SK-N-SH treated with all-trans-retinoic acid at 6 μM for 48 hours (cell line): ENCODE results near the gene FAM174C.

Experiments used
- ARNTL ChIP-seq: fragments of 450-650 bp; formaldehyde crosslinking; IDR thresholded peaks from 2 replicates; pipeline ENCODE4 v1.5.0; 2020; ENCODE audit warnings: low read depth, mild to moderate bottlenecking, moderate library complexity, borderline replicate concordance
- CREB5 ChIP-seq: fragments of 250-450 bp; sonication (Bioruptor Pico); IDR thresholded peaks from 2 replicates; pipeline ENCODE4 v1.5.1; 2020; ENCODE audit warnings: low read depth, mild to moderate bottlenecking, moderate library complexity
- ESRRG ChIP-seq: fragments of 250-450 bp; sonication (Bioruptor Pico); IDR thresholded peaks from 2 replicates; pipeline ENCODE4 v1.6.1; 2021; ENCODE audit warnings: mild to moderate bottlenecking
- PATZ1 ChIP-seq: fragments of 250-450 bp; sonication (Bioruptor Pico); IDR thresholded peaks from 2 replicates; pipeline ENCODE4 v1.8.0; 2020; ENCODE audit warnings: mild to moderate bottlenecking, moderate library complexity, borderline replicate concordance
- PPARA ChIP-seq: fragments of 250-450 bp; sonication (Bioruptor Pico); IDR thresholded peaks from 2 replicates; pipeline ENCODE4 v1.5.0; 2020; ENCODE audit warnings: mild to moderate bottlenecking, borderline replicate concordance
- RARB ChIP-seq: fragments of 250-450 bp; sonication (Bioruptor Pico); IDR thresholded peaks from 2 replicates; pipeline ENCODE4 v1.8.0; 2021; ENCODE audit warnings: mild to moderate bottlenecking, moderate library complexity
- ZFP3 ChIP-seq: fragments of 250-450 bp; sonication (Bioruptor Pico); IDR thresholded peaks from 2 replicates; pipeline ENCODE4 v1.5.0; 2020; ENCODE audit warnings: mild to moderate bottlenecking, moderate library complexity
- ZFP30 ChIP-seq: fragments of 450-650 bp; formaldehyde crosslinking; IDR thresholded peaks from 2 replicates; pipeline ENCODE4 v1.5.0; 2022; ENCODE audit warnings: mild to moderate bottlenecking, moderate library complexity
- ZNF565 ChIP-seq: fragments of 450-650 bp; formaldehyde crosslinking; conservative IDR thresholded peaks from 2 replicates; pipeline ENCODE4 v1.5.0; 2020; ENCODE audit warnings: low read depth, mild to moderate bottlenecking, moderate library complexity
- ZNF70 ChIP-seq: fragments of 450-650 bp; formaldehyde crosslinking; IDR thresholded peaks from 2 replicates; pipeline ENCODE4 v1.5.0; 2020; ENCODE audit warnings: mild to moderate bottlenecking, moderate library complexity

- TF ChIP-seq ZFP30 (CRISPR knock-in tag), result no peak
- no peak for TF ChIP-seq ZNF565 (CRISPR knock-in tag)
- TF ChIP-seq RARB, result no peak
- TF ChIP-seq PATZ1, result no peak
- no peak for TF ChIP-seq ZFP3 (CRISPR knock-in tag)
- TF ChIP-seq ARNTL (CRISPR knock-in tag), result no peak
- no peak for TF ChIP-seq ESRRG
- no peak for TF ChIP-seq CREB5 (CRISPR knock-in tag)
- no peak for TF ChIP-seq ZNF70 (CRISPR knock-in tag)
- no peak for TF ChIP-seq PPARA (CRISPR knock-in tag)
Observed at GRCh38 chr19:1271528-1272422, 3.6 kb upstream of the FAM174C start.
